Stomach (tissue), 9 donors: ENCODE results near the gene RTN3. TPM values are rescaled to one million over a fixed set of nuclear protein-coding genes. Genes with fewer than 3 reads are reported as not detected.

Source experiments
- DNase-seq, 2 donors: peaks; one replicate each; pipeline versions ENCODE4 v3.0.0 to v3.0.0-alpha.2; 2013 to 2019
- H3K27ac ChIP-seq, 5 donors: fragments of 200-600 bp in 4 of 5; sonication (generic) in 4 of 5; one replicate each; pipeline ENCODE4 v1.5.1; 2013 to 2019; ENCODE audit warnings: mild to moderate bottlenecking in 1 of 5, moderate library complexity in 1 of 5
- H3K27me3 ChIP-seq, 3 donors: fragments of 200-600 bp; sonication (generic); one replicate each; pipeline ENCODE4 v1.5.1; 2017 to 2019; ENCODE audit warnings: mixed run types in 1 of 3
- H3K36me3 ChIP-seq, 4 donors: fragments of 200-600 bp; sonication (generic); 1 replicate in 3 of 4; 2 replicates in 1 of 4; pipeline ENCODE4 v1.5.1; 2016 to 2019
- H3K4me1 ChIP-seq, 4 donors: fragments of 200-600 bp; sonication (generic); one replicate each; pipeline ENCODE4 v1.5.1; 2016 to 2019
- H3K4me3 ChIP-seq, 4 donors: fragments of 200-600 bp; sonication (generic) in 3 of 4; one replicate each; pipeline ENCODE4 v1.5.1; 2016 to 2019; ENCODE audit warnings: mild to moderate bottlenecking in 1 of 4
- H3K9me3 ChIP-seq, 4 donors: fragments of 200-600 bp; sonication (generic); one replicate each; pipeline ENCODE4 v1.5.1; 2016 to 2019
- EP300 ChIP-seq: sonication (generic); formaldehyde crosslinking; IDR thresholded peaks from one replicate; pipeline ENCODE4 v1.6.1; 2017; ENCODE audit warnings: antibody characterized with exemption
- POLR2A ChIP-seq, 4 donors: fragments of 450-650 bp; IDR thresholded peaks; one replicate each; pipeline ENCODE4 v1.6.1; 2016; ENCODE audit warnings: antibody characterized with exemption in 4 of 4, control low read depth in 2 of 4, mild to moderate bottlenecking in 1 of 4, moderate library complexity in 1 of 4
- POLR2AphosphoS5 ChIP-seq, 3 donors: sonication (generic); formaldehyde crosslinking; IDR thresholded peaks; one replicate each; pipeline ENCODE4 v1.6.1; 2016; ENCODE audit warnings: antibody characterized with exemption in 3 of 3
- WGBS, 5 donors: extraction: QIAGEN DNeasy Blood & Tissue Kit in 3 of 5; methylation state at CpG; one replicate each; pipeline versions ENCODE4 v1.1.5 to v1.1.7; 2013 to 2018; 5-methylcytosine and 5-hydroxymethylcytosine counted together
- intact Hi-C: fragments of 100-400 bp; cut with DNase I; formaldehyde crosslinking; loops from one replicate; pipeline ENCODE4 v1.15.1; 2023; ENCODE audit warnings: low total_unique reads
- polyA plus RNA-seq, 3 donors: library from polyadenylated mRNA; stranded (reverse); fragments of 200-250 nt; gene quantifications; one replicate each; pipeline ENCODE4 v1.2.3, GENCODE V29; 2013
- total RNA-seq, 5 donors: library from RNA; depleted of rRNA; stranded (reverse); fragments of >200 nt; gene quantifications; one replicate each; pipeline versions ENCODE4 v1.1.0 to v1.2.3, GENCODE V29; 2014 to 2016
- TF ChIP-seq, protein P1 (sequence below), 7 experiments: fragments of 450-650 bp in 4 of 7; fragments of 200-600 bp in 3 of 7; sonication (generic) in 3 of 7; IDR thresholded peaks; one replicate each; pipeline ENCODE4 v1.5.1; 2016 to 2019; ENCODE audit warnings: antibody characterized with exemption in 7 of 7, control low read depth in 2 of 7, mild to moderate bottlenecking in 1 of 7
- donor health status: healthy with polysubstance abuse.
- donor health status: Bipolar disorder and iron deficiency.
- donor health status: healthy.

The RTN3 gene
- total and polyA plus RNA-seq, 8 donors, result 22.2 to 83.8 (median 30.3) TPM

DNA sequence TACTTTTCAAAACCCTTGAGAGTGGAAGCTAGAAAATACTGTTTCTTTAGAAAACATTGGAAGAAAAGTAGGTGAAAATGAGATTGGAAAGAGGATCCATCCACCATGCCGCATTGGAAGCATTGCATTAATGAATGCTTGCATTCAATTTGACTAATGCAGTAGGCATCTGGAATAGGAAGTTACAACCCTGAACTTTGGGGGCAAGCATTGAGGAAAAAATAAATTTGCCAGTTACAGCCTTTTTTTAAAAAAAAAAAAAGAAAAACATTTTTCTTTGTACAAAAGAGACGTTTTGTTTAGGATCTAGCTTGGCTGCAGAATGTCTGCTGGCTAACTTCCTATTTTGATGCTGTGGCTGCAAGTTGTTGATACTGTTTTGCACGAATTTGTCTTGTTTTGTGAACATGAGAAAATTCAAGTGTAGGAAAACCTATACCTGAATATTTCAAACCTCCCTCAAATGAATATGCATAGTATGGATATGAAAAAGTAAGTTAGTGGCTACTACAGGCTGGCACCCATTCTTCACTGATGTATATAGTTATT, 28.1 kb downstream of the RTN3 start:
- no peak for DNase-seq
- 40 to 63% (median 58%) methylated on average over 3 of the region's 3 CpGs for WGBS, 5 donors
- TF ChIP-seq POLR2A (IDR thresholded peaks at IDR 0.05) (no peak), EP300 (no peak), POLR2AphosphoS5 (IDR thresholded peaks at IDR 0.05) (no peak)
- TF ChIP-seq, protein P1, sequence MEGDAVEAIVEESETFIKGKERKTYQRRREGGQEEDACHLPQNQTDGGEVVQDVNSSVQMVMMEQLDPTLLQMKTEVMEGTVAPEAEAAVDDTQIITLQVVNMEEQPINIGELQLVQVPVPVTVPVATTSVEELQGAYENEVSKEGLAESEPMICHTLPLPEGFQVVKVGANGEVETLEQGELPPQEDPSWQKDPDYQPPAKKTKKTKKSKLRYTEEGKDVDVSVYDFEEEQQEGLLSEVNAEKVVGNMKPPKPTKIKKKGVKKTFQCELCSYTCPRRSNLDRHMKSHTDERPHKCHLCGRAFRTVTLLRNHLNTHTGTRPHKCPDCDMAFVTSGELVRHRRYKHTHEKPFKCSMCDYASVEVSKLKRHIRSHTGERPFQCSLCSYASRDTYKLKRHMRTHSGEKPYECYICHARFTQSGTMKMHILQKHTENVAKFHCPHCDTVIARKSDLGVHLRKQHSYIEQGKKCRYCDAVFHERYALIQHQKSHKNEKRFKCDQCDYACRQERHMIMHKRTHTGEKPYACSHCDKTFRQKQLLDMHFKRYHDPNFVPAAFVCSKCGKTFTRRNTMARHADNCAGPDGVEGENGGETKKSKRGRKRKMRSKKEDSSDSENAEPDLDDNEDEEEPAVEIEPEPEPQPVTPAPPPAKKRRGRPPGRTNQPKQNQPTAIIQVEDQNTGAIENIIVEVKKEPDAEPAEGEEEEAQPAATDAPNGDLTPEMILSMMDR (IDR thresholded peaks at IDR 0.05), result no peak

DNA sequence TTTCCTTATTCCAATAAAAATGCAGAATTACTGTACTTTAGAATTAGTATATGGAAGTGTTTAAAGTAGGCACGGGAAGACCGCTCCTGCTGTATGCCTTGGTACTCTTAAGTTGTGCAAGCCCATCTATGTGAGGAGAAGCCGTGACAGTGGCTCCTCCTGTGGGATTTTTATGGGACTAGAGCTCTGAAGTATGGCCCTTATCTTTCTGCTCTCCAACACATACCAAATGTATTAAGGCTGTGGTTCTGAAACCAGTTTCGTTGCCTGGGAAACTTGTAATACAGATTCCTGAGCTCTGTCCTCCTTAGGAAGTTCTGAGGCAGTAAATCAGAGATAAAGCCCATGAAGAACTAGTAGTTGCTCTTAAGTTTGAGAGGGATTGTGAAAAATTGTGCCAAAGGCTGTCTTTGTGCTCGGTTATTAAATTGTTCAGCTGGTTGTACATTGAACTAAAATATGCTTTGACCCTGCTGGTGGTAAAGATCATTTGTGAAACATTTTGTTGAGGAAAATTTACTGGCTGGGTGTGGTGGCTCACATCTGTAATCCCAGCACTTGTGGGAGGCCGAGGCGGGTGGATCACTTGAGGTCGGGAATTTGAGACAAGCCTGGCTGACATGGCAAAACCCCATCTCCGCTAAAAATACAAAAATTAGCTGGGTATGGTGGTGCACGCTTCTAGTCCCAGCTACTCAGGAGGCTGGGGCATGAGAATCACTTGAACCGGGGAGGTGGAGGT, 29.3 kb downstream of the RTN3 start:
- H3K27ac ChIP-seq, result no peak overlapping the region
- peak in 1 of 2 donors; percentile 48 for DNase-seq
- no peak for TF ChIP-seq EP300
- no peak for TF ChIP-seq POLR2A (IDR thresholded peaks at IDR 0.05)
- TF ChIP-seq, protein P1 (IDR thresholded peaks at IDR 0.05), result no peak
- no peak for TF ChIP-seq POLR2AphosphoS5 (IDR thresholded peaks at IDR 0.05)
- intact Hi-C loops, result no loop called here
- 80 to 88% (median 80%) methylated on average over 11 of the region's 11 CpGs for WGBS, 5 donors
- H3K9me3 ChIP-seq, result no peaks in the 10 kb centered on the region
- no peaks in the 10 kb centered on the region for H3K27me3 ChIP-seq
- peaks cover 0 to 17% (median under 1%) of the 10 kb centered on the region in 4 donors for H3K4me1 ChIP-seq
- no peak overlapping the region for H3K4me3 ChIP-seq
- peaks cover 0 to 3% (median 0%) of the 10 kb centered on the region in 4 donors for H3K36me3 ChIP-seq

More for the DNA sequence above, 28.1 kb downstream of the RTN3 start:
- H3K27me3 ChIP-seq, result no peaks in the 10 kb centered on the region
- no peak overlapping the region for H3K4me3 ChIP-seq
- peaks cover 0 to under 1% (median 0%) of the 10 kb centered on the region in 4 donors for H3K36me3 ChIP-seq
- intact Hi-C loops, result no loop called here
- no peaks in the 10 kb centered on the region for H3K9me3 ChIP-seq
- H3K27ac ChIP-seq, result no peak overlapping the region
- peaks cover 0 to 23% (median 6%) of the 10 kb centered on the region in 4 donors for H3K4me1 ChIP-seq

DNA sequence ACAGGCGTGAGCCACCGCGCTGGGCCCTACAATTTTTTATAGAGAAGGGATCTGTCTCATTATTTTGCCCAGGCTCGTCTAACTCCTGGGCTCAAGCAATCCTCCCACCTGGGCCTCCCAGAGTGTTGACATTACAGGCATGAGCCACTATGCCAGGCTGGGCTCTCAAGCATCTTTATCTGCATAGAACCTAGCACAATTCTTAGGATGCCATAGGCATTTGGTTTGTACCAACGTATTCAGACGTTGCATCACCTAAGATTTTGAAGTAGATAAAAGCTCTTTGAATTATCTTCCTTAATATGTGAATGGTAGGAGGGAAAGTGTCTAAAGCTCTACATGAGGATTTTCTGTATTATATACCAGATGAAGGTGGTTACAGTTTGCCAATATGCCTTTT, 30.5 kb downstream of the RTN3 start:
- H3K36me3 ChIP-seq, result peaks cover 0 to 3% (median 0%) of the 10 kb centered on the region in 4 donors
- no peaks in the 10 kb centered on the region for H3K9me3 ChIP-seq
- TF ChIP-seq POLR2AphosphoS5 (IDR thresholded peaks at IDR 0.05) (no peak), EP300 (no peak), POLR2A (IDR thresholded peaks at IDR 0.05) (no peak)
- TF ChIP-seq, protein P1 (IDR thresholded peaks at IDR 0.05), result no peak
- intact Hi-C loops, result no loop called here
- peaks cover 0 to 17% (median 0%) of the 10 kb centered on the region in 4 donors for H3K4me1 ChIP-seq
- no peak for DNase-seq
- no peak overlapping the region for H3K4me3 ChIP-seq
- H3K27me3 ChIP-seq, result no peaks in the 10 kb centered on the region
- WGBS, 5 donors, result 86 to 91% (median 89%) methylated on average over 6 of the region's 6 CpGs
- no peak overlapping the region for H3K27ac ChIP-seq

DNA sequence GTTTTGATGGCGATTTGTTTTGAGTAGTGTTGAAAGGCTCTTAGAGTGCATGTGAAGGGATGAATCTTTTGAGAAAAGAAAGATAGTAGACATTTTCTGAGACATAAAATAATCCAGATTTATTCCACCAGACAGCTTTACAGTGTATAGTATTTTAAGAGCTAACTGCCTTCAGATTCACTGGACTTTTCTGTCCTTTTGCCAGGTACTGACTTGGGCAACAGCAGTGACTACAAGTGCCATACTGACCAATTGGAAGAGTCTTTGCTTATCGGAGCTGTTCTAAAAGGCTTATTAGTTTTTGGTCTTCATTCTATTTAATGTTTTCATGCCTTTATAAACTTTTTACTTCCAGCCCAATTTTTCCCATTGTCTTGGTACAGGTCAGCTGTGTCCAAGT, 32.5 kb downstream of the RTN3 start:
- no peak for TF ChIP-seq EP300
- TF ChIP-seq, protein P1 (IDR thresholded peaks at IDR 0.05), result no peak
- TF ChIP-seq POLR2AphosphoS5 (IDR thresholded peaks at IDR 0.05), result no peak
- TF ChIP-seq POLR2A (IDR thresholded peaks at IDR 0.05), result no peak
- no peak for DNase-seq
- Histone ChIP-seq H3K27ac (no peak overlapping the region), H3K27me3 (no peaks in the 10 kb centered on the region), H3K4me1 (peaks cover 0 to 15% (median 0%) of the 10 kb centered on the region in 4 donors), H3K4me3 (no peak overlapping the region), H3K9me3 (no peaks in the 10 kb centered on the region), H3K36me3 (peaks cover 0 to 4% (median under 1%) of the 10 kb centered on the region in 4 donors)
- WGBS, 5 donors, result 82 to 98% (median 89%) methylated on average over 2 of the region's 2 CpGs
- intact Hi-C loops, result no loop called here
